GM03348 (cell line): Measurements from ENCODE around the gene RNF2.
"Not testable (repeated sequence)": the region's sequence is repeated elsewhere in the genome, so short reads cannot be mapped to it uniquely, and the experiment has no call there.

Experiments used
- DNase-seq: peaks from one replicate; pipeline ENCODE4 v3.0.0; 2012; ENCODE audit warnings: low spot score

RNF2 gene

GRCh38 chr1:185044981-185045813, at the start of gene RNF2:
RNF2 (plus strand) TSS chr1:185045558; CDS start chr1:185087554, 41,996 bp downstream.
- peak; percentile 96 for DNase-seq

DNA sequence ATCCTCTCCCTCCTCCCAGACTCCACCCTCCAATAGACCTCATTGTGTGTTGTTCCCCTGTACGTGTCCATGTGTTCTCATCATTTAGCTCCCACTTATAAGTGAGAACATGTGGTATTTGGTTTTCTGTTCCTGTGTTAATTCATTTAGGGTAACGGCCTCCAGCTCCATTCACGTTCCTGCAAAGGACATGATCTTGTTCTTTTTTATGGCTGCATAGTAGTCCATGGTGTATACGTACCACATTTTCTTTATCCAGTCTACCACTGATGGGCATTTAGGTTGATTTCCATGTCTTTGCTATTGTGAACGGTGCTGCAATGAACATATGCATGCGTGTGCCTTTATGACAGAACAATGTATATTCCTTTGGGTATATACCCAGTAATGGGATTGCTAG, 45.4 kb upstream of the RNF2 start:
- not testable (repeated sequence) for DNase-seq

- not testable (repeated sequence) for DNase-seq
Measured at GRCh38 chr1:185001312-185001880, 44.0 kb upstream of the RNF2 start.

DNA sequence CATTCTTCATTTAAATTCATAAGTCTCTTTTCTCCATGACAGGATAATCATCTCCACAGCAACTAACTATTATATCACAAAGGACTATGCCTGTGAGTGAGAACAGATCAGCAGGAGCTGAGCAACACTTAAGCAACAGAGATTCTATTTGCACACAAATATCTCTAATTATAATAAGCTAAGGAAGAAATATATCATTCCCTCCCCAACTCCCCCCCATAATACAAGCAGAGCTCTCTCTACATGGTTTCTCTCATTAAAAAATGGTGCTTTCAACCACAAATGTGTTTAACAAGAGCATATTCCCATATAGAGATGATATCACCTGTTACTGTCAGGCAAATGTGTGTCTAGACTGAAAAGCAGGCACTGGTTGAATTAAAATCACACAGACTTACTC, 36.5 kb upstream of the RNF2 start:
- DNase-seq: no peak

- no peak for DNase-seq
Measured at GRCh38 chr1:185010361-185010760, 35.0 kb upstream of the RNF2 start.

- no peak for DNase-seq
Measured at GRCh38 chr1:185014941-185015340, 30.4 kb upstream of the RNF2 start.

GRCh38 chr1:185015631-185016030, 29.7 kb upstream of the RNF2 start:
- DNase-seq: no peak

DNA sequence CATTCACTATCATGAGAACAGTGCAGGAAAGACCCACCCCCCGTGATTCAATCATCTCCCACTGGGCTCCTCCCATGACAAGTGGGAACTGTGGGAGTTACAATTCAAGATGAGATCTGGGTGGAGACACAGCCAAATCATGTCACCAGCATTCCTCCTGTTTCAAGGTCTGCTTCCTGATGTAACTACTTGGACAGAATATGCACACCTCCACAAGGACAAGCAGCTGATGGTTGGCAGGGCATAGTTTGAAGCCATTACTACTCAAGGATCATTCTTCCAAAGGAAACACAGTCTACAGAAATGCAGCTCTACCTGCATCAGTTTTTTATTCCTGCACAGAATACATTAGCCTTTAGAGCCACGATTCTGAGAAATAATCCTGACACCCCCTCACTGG, 28.5 kb upstream of the RNF2 start:
- no peak for DNase-seq

DNA sequence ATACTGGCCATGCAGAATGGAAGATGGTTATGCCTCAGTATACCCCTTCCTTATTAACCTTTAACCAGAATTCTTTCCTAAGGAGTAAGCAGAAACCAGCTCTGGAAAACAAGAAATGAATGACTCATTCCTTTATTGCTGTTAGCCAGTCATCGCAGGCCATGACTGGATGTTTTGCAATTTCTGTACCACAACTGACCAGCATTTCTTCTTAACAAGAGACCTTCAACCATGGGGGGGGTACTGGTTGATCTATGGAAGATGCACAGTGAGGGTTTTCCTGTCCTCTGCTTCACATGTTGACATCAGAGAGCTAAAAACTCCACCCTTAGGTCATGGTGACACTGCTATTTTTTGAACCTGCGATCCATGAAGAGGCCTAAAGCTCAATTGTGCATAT, 28.0 kb upstream of the RNF2 start:
- DNase-seq: peak; percentile 76

DNA sequence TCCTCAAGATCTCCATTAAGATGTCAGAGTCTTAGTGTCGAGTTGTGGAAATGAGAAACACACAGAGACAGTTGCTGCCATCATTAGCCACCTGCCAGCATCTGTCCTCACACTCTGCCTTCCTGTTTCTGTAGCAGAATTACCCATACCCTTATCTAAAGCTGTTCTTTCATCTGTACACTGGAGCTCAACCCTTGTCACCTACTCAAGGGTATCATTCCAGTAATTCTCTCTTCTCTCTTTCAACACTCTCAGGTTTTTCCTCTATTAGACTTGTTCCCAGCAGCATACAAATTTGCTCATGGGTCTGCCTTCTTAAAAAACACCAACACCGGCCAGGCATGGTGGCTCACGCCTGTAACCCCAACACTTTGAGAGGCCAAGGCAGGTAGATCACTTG, 27.4 kb upstream of the RNF2 start:
- no peak for DNase-seq

- DNase-seq: no peak
Measured at GRCh38 chr1:185027252-185027882, 18.0 kb upstream of the RNF2 start.

DNA sequence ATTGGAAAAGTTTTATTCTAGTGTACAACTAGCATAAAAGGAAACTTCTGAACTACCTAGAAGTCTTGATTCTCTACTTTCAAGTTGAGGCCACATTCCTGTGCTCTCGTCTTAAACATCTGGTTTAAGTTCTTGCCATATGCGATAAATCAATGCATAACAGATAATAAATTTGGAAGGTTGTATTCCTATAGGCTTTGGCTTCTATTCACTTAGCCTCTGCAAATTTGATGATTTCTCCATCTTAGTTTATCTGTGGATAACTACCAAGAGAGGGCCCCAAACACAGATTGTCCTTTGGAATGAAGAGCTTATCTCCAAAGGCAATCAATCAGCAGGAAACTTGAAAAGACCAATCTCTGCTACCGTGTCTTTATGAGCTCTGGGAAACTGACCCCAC, 11.7 kb upstream of the RNF2 start:
- no peak for DNase-seq

DNA sequence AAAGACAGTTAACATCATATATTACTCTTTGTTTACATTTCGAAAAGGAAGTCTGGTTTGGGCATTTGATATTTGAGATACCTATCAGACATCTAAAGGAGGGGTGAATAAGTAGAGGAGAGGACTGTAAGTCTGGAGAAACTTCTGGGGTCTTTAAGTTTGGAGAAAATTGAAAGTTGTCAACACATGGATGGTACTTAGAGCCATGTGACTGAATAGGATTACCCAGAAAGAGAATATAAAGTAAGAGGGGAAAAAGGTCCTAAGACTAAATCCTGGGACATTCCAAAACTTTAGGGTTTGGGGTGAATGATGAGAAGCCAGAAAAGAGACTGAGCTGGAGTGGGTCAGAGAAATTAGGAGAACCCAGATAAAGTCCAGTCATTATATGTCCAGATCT, 10.1 kb upstream of the RNF2 start:
- DNase-seq: no peak

- no peak for DNase-seq
Measured at GRCh38 chr1:185038813-185039376, 6.5 kb upstream of the RNF2 start.

DNA sequence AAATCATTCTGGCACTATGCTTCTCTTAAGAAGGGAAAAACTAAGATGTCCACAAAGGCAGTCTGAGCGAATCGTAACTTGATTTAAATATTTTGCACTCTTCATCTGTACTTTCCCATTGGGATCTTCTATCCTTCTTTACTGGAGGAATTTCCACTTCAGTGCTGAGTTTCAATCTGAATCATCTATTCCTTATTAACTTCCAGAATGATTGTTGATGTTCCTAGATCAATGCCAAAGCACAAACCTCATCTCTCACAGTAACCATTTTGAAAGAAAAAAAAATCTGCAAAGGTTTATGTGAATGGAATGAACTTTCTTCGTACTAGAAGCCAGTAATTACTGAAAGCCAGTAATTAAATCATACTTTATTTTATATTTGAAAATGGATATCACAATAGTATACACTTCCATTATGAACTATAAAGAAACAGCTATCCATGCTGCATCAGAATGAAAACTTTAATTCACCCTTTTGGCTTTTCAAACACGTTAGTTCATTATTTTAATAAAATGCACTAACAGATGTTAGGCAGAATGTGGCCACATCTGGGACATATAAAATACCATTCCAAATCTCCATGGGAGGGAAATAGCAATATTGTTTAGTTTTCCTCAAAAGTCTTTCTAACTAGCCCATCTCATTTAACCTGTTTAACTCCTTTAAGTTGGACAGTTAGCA, 5.5 kb upstream of the RNF2 start:
- no peak for DNase-seq

GRCh38 chr1:185040408-185040735, 5.0 kb upstream of the RNF2 start:
- no peak for DNase-seq

- DNase-seq: no peak
Measured at GRCh38 chr1:185041742-185042141, 3.6 kb upstream of the RNF2 start.

DNA sequence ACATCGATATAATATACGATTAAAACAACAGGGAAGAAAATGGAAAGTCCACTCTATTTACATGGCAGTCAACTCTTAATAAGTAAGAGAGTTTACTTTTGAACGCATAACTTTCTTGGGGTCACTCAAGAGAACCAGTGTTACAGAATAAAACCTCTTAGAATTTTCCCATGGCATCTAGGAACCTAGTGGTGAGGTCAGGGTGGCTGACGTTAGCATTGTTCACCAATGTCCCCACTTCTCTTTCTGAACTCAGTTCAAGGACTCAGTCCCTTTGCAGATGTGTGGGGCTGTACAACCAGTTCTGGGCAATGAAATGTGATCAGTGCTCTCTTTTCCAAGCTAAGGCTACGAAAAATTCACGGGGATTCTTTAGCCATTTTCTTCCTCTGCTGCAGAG, 2.6 kb upstream of the RNF2 start:
- no peak for DNase-seq

- DNase-seq: no peak
Measured at GRCh38 chr1:185044387-185044786, 971 bp upstream of the RNF2 start.

- peak; percentile 80 for DNase-seq
Measured at GRCh38 chr1:185045814-185046492, 595 bp downstream of the RNF2 start.

- DNase-seq: no peak
Measured at GRCh38 chr1:185046668-185047067, 1.3 kb downstream of the RNF2 start.

DNA sequence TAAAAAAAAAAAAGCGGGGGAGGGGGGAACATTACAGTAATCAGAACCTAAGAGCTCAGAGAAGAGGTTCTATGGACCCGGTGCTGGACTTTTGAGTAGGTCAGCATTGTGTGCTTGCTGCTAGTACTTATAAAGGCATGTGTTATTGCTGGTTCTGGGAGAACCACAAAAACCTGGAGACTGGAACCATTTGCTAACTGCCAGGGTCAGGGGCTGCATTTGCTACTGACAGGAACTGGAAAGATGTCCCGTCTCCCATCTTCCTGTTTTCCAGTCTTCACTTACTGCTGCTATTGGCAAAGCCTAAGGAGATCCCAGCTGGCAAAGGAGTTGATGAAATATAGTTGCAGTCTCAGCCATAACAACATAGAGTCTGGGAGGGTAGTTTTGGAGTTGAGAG, 4.3 kb downstream of the RNF2 start:
- no peak for DNase-seq
